Measurements from ENCODE around the gene RFX1.

- TF ChIP-seq CTCF (optimal IDR thresholded peaks at IDR 0.05 in 1 of 3, IDR thresholded peaks at IDR 0.05 in 1 of 3, conservative IDR thresholded peaks at IDR 0.05 in 1 of 3; ENCODE audit: extremely low read depth in 1 of 3, insufficient read depth in 2 of 3, low read length in 3 of 3) = no peak
- no peak for TF ChIP-seq EZH2 (IDR thresholded peaks at IDR 0.05; ENCODE audit: low read length)
These were observed 26.4 kb downstream of the RFX1 start for GRCh38 chr19:13979686-13980085.
